Keratinocyte (primary cell): ENCODE measurements around the gene TRAF2. TPM values are rescaled to one million over a fixed set of nuclear protein-coding genes. Genes with fewer than 3 reads are reported as not detected.

ENCODE experiments used
- DNase-seq: peaks from one replicate; pipeline ENCODE4 v3.0.0-alpha.2; 2011; ENCODE audit warnings: low read depth, missing footprints, low spot score
- FAIRE-seq: peaks from 2 replicates; lab custom pipeline; 2011; peaks lifted over from hg19 to GRCh38; lab: Jason Lieb, UNC
- H2AFZ ChIP-seq: 2 replicates; pipeline ENCODE4 v1.6.0; 2012; ENCODE audit warnings: low read length, control low read depth, inconsistent platforms; ENCODE audit not compliant: control insufficient read depth
- H3K27ac ChIP-seq: 2 replicates; pipeline ENCODE4 v1.5.1; 2011; ENCODE audit warnings: low read length; ENCODE audit not compliant: control insufficient read depth, insufficient read depth
- H3K27me3 ChIP-seq: 3 replicates; pipeline ENCODE4 v1.6.0; 2011; ENCODE audit warnings: low read length; ENCODE audit not compliant: control insufficient read depth, insufficient read depth; ENCODE audit errors: extremely low read depth
- H3K36me3 ChIP-seq, 2 experiments: 2 replicates in 1 of 2; 3 replicates in 1 of 2; pipeline ENCODE4 v1.5.1; 2011; ENCODE audit warnings: low read length in 2 of 2, mild to moderate bottlenecking in 1 of 2; ENCODE audit not compliant: control insufficient read depth in 2 of 2, insufficient read depth in 2 of 2; ENCODE audit errors: extremely low read depth in 1 of 2
- H3K4me1 ChIP-seq: 3 replicates; pipeline ENCODE4 v1.5.1; 2011; ENCODE audit warnings: low read length; ENCODE audit not compliant: control insufficient read depth, insufficient read depth; ENCODE audit errors: extremely low read depth
- H3K4me2 ChIP-seq: 3 replicates; pipeline ENCODE4 v1.6.0; 2011; ENCODE audit warnings: low read depth, low read length; ENCODE audit not compliant: control insufficient read depth, insufficient read depth; ENCODE audit errors: extremely low read depth
- H3K4me3 ChIP-seq, 3 experiments: fragments of 200-600 bp in 1 of 3; sonication (generic) in 1 of 3; 2 replicates in 2 of 3; 3 replicates in 1 of 3; pipeline ENCODE4 v1.5.1; 2011 to 2016; ENCODE audit warnings: low read length in 3 of 3, mild to moderate bottlenecking in 3 of 3, control low read depth in 2 of 3, inconsistent platforms in 1 of 3, low read depth in 1 of 3, mixed read lengths in 1 of 3, mixed run types in 1 of 3, moderate library complexity in 1 of 3; ENCODE audit not compliant: control insufficient read depth in 2 of 3, insufficient read depth in 2 of 3; ENCODE audit errors: extremely low read depth in 1 of 3
- H3K79me2 ChIP-seq: 2 replicates; pipeline ENCODE4 v1.6.0; 2012; ENCODE audit warnings: low read length; ENCODE audit not compliant: control insufficient read depth, insufficient read depth
- H3K9ac ChIP-seq: 3 replicates; pipeline ENCODE4 v1.6.0; 2011; ENCODE audit warnings: low read length; ENCODE audit not compliant: control insufficient read depth, insufficient read depth; ENCODE audit errors: extremely low read depth
- H3K9me1 ChIP-seq: 3 replicates; pipeline ENCODE4 v1.6.0; 2011; ENCODE audit warnings: low read length; ENCODE audit not compliant: control insufficient read depth, insufficient read depth; ENCODE audit errors: extremely low read depth
- H3K9me3 ChIP-seq: 2 replicates; pipeline ENCODE4 v1.5.1; 2012; ENCODE audit warnings: low read depth, low read length; ENCODE audit not compliant: control insufficient read depth
- H4K20me1 ChIP-seq: 3 replicates; pipeline ENCODE4 v1.6.0; 2011; ENCODE audit warnings: low read length; ENCODE audit not compliant: control insufficient read depth, insufficient read depth; ENCODE audit errors: extremely low read depth
- CTCF ChIP-seq, 3 experiments: IDR thresholded peaks in 1 of 3; conservative IDR thresholded peaks in 1 of 3; optimal IDR thresholded peaks in 1 of 3; 2 replicates in 2 of 3; 3 replicates in 1 of 3; pipeline versions ENCODE3 to v1.5.1; 2011; ENCODE audit warnings: low read length in 3 of 3, mild to moderate bottlenecking in 3 of 3, moderate library complexity in 2 of 3, control low read depth in 1 of 3, inconsistent platforms in 1 of 3; ENCODE audit not compliant: insufficient read depth in 2 of 3; ENCODE audit errors: extremely low read depth in 1 of 3
- EZH2 ChIP-seq: IDR thresholded peaks from one replicate; pipeline ENCODE4 v1.6.1; 2012; ENCODE audit warnings: inconsistent platforms, mild to moderate bottlenecking, low read length, moderate library complexity
- dilution Hi-C: fragments of 300-500 bp; cut with MboI; formaldehyde crosslinking; loops from one replicate; pipeline ENCODE4 v1.7.0; 2020; ENCODE audit warnings: low sequenced_read_pairs; ENCODE audit not compliant: extremely low pct_ligation_motif_present
- polyA plus RNA-seq, 5 experiments: library from polyadenylated mRNA; depleted of rRNA in 3 of 5; stranded (reverse) in 3 of 5; stranded (forward) in 1 of 5; unstranded in 1 of 5; fragments of >200 nt; gene quantifications; 1 replicate in 1 of 5; 2 replicates in 3 of 5; 3 replicates in 1 of 5; pipeline versions ENCODE4 v1.2.1 to v1.2.3, GENCODE V29; 2011 to 2012; ENCODE audit warnings: missing spikeins in 2 of 5, low read depth in 1 of 5, low replicate concordance in 1 of 5

The TRAF2 gene
- polyA plus RNA-seq, 1 donor (not counting 4 experiments of a cell fraction or from before 2014, with no cell fraction given) = 9.9 TPM

DNA sequence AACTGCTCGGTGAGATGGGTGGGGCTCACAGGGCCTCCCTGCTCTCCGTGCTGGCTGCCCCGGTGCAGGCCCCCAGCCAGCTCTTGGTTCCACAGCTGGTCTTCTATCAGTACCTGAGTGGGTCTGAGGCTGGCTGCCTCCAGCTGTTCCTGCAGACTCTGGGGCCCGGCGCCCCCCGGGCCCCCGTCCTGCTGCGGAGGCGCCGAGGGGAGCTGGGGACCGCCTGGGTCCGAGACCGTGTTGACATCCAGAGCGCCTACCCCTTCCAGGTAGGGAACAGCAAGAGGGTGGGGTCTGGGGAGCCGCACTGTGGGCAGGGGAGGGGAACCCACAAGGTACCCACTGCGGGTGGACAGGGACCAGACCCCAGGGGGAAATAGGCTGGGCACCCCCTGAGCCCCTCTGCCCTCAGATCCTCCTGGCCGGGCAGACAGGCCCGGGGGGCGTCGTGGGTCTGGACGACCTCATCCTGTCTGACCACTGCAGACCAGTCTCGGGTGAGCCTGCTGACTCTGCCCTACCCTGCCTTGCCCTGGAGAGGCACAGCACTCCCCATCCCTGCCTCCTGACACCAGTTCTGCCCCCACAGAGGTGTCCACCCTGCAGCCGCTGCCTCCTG is 31.4 kb upstream of the TRAF2 start:
- Histone ChIP-seq H3K9ac (no peak overlapping the region), H3K4me2 (no peak overlapping the region), H3K9me1 (no peaks in the 10 kb centered on the region), H2AFZ (no peak overlapping the region), H3K36me3 (peaks cover 3 to 17% of the 10 kb centered on the region in 2 experiments), H3K4me1 (peaks cover 9% of the 10 kb centered on the region), H4K20me1 (peaks cover 2% of the 10 kb centered on the region), H3K9me3 (no peaks in the 10 kb centered on the region), H3K4me3 (no peak overlapping the region), H3K27me3 (no peaks in the 10 kb centered on the region), H3K79me2 (peaks cover 2% of the 10 kb centered on the region), H3K27ac (no peak overlapping the region)
- dilution Hi-C loops = no loop called here
- FAIRE-seq (no peak), DNase-seq (no peak)
- TF ChIP-seq CTCF (optimal IDR thresholded peaks at IDR 0.05 in 1 of 3, IDR thresholded peaks at IDR 0.05 in 1 of 3, conservative IDR thresholded peaks at IDR 0.05 in 1 of 3; ENCODE audit: extremely low read depth in 1 of 3, insufficient read depth in 2 of 3, low read length in 3 of 3) (no peak), EZH2 (no peak)

DNA sequence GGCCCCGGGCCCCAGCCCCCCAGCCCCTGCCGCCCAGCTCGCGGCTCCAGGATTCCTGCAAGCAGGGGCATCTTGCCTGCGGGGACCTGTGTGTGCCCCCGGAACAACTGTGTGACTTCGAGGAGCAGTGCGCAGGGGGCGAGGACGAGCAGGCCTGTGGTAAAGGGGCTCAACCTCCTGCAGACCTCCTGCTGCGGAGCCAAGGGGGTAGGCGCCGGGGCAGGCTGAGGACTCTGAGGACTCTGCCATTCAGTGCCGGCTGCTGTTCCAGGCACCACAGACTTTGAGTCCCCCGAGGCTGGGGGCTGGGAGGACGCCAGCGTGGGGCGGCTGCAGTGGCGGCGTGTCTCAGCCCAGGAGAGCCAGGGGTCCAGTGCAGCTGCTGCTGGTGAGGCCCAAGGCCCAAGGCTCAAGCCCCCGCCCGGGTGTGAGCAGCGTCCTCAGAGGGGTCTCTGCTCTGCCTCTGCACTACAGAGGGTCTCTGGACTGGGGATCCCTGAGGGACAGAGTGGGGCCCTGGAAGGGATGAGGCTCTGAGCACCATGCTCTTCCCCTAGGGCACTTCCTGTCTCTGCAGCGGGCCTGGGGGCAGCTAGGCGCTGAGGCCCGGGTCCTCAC is 30.7 kb upstream of the TRAF2 start:
- Histone ChIP-seq H4K20me1 (no peaks in the 10 kb centered on the region), H3K27ac (no peak overlapping the region), H3K4me3 (no peak overlapping the region), H3K27me3 (no peaks in the 10 kb centered on the region), H3K36me3 (peaks cover 3 to 13% of the 10 kb centered on the region in 2 experiments), H2AFZ (no peak overlapping the region), H3K9me3 (no peaks in the 10 kb centered on the region), H3K4me2 (no peak overlapping the region), H3K9ac (no peak overlapping the region), H3K4me1 (peaks cover 3% of the 10 kb centered on the region), H3K9me1 (no peaks in the 10 kb centered on the region), H3K79me2 (no peaks in the 10 kb centered on the region)
- DNase-seq (no peak), FAIRE-seq (no peak)
- dilution Hi-C loops = no loop called here
- no peak for TF ChIP-seq EZH2
- TF ChIP-seq CTCF (optimal IDR thresholded peaks at IDR 0.05 in 1 of 3, IDR thresholded peaks at IDR 0.05 in 1 of 3, conservative IDR thresholded peaks at IDR 0.05 in 1 of 3; ENCODE audit: extremely low read depth in 1 of 3, insufficient read depth in 2 of 3, low read length in 3 of 3) = no peak
